Measurements from ENCODE around the gene ST6GAL1.

DNA sequence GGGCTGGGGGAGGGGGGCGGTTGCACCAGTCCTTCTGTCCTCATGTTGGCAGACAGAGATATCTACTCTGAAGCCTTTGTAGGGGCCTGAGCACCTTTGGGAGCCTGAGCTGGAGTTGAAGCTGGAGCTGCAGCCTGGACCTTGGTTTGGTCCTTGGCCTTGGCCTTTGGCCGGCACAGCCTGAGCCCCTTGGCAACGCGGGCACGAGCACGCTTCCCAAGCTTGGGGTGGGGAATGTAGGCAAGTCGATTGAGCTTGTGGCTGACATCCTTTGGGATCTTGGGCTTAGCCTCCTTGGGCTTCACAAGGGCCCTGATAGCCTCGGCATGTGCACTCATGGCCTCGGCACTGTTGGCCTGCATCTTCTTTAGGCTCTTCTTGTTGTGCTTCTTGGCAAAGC, 8.1 kb upstream of the ST6GAL1 start:
- TF ChIP-seq, protein P1, sequence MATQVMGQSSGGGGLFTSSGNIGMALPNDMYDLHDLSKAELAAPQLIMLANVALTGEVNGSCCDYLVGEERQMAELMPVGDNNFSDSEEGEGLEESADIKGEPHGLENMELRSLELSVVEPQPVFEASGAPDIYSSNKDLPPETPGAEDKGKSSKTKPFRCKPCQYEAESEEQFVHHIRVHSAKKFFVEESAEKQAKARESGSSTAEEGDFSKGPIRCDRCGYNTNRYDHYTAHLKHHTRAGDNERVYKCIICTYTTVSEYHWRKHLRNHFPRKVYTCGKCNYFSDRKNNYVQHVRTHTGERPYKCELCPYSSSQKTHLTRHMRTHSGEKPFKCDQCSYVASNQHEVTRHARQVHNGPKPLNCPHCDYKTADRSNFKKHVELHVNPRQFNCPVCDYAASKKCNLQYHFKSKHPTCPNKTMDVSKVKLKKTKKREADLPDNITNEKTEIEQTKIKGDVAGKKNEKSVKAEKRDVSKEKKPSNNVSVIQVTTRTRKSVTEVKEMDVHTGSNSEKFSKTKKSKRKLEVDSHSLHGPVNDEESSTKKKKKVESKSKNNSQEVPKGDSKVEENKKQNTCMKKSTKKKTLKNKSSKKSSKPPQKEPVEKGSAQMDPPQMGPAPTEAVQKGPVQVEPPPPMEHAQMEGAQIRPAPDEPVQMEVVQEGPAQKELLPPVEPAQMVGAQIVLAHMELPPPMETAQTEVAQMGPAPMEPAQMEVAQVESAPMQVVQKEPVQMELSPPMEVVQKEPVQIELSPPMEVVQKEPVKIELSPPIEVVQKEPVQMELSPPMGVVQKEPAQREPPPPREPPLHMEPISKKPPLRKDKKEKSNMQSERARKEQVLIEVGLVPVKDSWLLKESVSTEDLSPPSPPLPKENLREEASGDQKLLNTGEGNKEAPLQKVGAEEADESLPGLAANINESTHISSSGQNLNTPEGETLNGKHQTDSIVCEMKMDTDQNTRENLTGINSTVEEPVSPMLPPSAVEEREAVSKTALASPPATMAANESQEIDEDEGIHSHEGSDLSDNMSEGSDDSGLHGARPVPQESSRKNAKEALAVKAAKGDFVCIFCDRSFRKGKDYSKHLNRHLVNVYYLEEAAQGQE (IDR thresholded peaks at IDR 0.05; ENCODE audit: insufficient read depth in 1 of 2, low read depth in 2 of 2, low read length in 2 of 2): no peak
- TF ChIP-seq SIN3A (IDR thresholded peaks at IDR 0.05; ENCODE audit: borderline replicate concordance, insufficient read depth, low read length) (no peak), POLR2AphosphoS5 (IDR thresholded peaks at IDR 0.05; ENCODE audit: low read depth, low read length) (no peak), TAF1 (IDR thresholded peaks at IDR 0.05; ENCODE audit: borderline replicate concordance, insufficient read depth, low read length) (no peak)

All from PFSK-1 (cell line).